Measurements from ENCODE around the gene COMMD6. TPM values are rescaled to one million over a fixed set of nuclear protein-coding genes. Genes with fewer than 3 reads are reported as not detected.

Gene COMMD6
- 161 and 171 TPM in 2 replicates for total RNA-seq (ENCODE audit: low replicate concordance)
- long read RNA-seq, partial matches to known transcripts = 5 of 11 reads
- long read RNA-seq, other reads (novel, unspliced or antisense) = 6 of 11 reads

DNA sequence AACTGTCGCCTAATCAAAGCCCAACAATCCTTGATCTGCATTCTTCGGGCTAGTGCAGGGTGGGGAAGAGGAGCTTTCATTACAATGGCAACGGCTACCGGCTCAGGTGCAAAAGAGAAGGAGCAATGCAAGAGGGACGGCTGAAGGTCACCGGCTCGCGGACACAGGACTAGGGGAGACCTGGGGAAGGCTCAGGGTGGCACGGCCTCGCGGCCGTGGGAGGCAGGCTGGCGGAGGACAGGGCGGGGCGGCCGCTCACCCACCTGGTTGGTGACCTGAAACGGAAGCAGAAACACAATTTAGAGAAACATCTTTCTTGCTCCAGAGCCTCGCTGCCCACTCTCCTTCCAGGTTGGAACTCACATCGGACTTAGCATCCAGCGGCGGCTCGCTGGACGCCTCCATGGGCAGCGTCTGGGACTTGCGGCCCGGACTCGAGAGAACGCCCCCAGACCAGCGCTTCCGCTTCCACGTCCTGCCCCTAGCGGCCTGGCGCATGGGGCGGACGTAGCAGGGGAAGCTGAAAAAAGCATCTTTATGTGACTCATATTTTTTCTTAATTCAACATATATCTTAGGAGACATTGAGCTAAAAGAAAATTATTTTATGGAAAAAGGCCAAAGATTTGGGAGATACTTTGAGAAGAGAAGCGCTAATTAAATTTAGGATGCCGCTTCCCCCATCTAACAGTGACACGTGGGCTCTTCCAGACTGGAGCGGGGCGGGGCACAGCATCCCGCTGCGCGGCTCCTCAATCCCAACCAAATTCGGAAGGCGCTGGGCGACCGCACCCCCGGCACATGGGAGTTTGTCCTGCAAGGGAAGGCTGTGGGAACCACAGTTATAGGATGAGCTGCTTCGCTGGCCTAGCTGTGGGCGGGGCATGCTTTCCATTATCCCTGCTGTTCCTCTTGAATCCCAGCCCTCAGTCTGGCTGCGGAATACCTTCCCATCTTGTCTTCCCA lies at the start of gene COMMD6:
COMMD6 (minus strand) TSS at position 441 of the 965 bp plus-strand sequence; CDS start at position 405, 36 bp downstream.
- H3K4me1 Mint-ChIP-seq (ENCODE audit: unreplicated experiment) = peaks cover 7% of the 10 kb centered on the region
- H3K27me3 Mint-ChIP-seq = no peaks in the 10 kb centered on the region
- no peaks in the 10 kb centered on the region for H3K36me3 Mint-ChIP-seq
- H3K9me3 Mint-ChIP-seq = peaks cover 5% of the 10 kb centered on the region
- TF ChIP-seq, protein P1, sequence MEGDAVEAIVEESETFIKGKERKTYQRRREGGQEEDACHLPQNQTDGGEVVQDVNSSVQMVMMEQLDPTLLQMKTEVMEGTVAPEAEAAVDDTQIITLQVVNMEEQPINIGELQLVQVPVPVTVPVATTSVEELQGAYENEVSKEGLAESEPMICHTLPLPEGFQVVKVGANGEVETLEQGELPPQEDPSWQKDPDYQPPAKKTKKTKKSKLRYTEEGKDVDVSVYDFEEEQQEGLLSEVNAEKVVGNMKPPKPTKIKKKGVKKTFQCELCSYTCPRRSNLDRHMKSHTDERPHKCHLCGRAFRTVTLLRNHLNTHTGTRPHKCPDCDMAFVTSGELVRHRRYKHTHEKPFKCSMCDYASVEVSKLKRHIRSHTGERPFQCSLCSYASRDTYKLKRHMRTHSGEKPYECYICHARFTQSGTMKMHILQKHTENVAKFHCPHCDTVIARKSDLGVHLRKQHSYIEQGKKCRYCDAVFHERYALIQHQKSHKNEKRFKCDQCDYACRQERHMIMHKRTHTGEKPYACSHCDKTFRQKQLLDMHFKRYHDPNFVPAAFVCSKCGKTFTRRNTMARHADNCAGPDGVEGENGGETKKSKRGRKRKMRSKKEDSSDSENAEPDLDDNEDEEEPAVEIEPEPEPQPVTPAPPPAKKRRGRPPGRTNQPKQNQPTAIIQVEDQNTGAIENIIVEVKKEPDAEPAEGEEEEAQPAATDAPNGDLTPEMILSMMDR (conservative IDR thresholded peaks at IDR 0.05) = peak; percentile 47
- peak; percentile 81 for DNase-seq (ENCODE audit: extremely low spot score, unreplicated experiment)
- H3K4me3 Mint-ChIP-seq = peak within 1 kb of the TSS; percentile 97
- peak within 1 kb of the TSS; percentile 88 for H3K27ac Mint-ChIP-seq

DNA sequence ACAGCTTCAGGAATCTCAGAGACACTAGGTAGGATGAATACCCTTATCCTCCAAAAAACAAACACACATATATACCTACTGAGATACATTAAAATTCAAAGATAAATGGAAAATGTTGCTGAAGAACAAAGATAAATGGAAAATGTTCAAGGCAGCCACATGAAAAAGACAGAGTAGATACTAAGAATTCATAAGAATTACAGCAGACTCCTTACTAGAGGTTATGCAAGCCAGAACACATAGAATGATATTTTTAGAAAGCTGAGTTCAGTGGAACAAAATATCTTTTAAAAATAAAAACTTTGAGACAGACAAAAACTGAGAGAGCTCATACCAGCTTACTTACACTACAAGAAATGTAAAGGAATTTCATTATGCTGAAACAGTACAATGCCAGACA lies 47.5 kb upstream of the COMMD6 start:
- Mint-ChIP-seq H3K27ac (no peak overlapping the region), H3K9me3 (peaks cover 7% of the 10 kb centered on the region), H3K4me3 (no peak overlapping the region), H3K36me3 (peaks cover 31% of the 10 kb centered on the region), H3K4me1 (ENCODE audit: unreplicated experiment) (no peaks in the 10 kb centered on the region), H3K27me3 (no peaks in the 10 kb centered on the region)
- DNase-seq (ENCODE audit: extremely low spot score, unreplicated experiment) = no peak
- TF ChIP-seq, protein P1 (conservative IDR thresholded peaks at IDR 0.05) = no peak

DNA sequence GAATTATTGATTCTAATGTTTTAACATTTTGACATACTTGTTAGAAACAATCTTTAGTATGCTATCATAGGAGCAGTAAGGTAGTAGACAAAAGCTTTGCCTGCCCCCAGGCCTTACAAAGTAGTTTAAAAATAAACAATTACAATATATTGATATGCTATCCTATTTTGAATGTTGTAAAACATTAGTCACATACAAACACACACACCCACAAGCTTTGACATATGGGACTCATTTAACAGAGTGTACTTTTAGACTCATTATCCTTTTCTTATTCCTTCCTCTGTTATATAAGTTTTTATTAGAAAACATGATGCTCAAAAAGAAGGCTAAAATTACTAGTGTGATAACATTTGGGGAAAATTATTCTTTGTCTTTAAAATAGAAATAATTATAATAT lies 45.5 kb upstream of the COMMD6 start:
- Mint-ChIP-seq H3K4me3 (no peak overlapping the region), H3K27me3 (no peaks in the 10 kb centered on the region), H3K9me3 (peaks cover 7% of the 10 kb centered on the region), H3K27ac (no peak overlapping the region), H3K36me3 (peaks cover 22% of the 10 kb centered on the region), H3K4me1 (ENCODE audit: unreplicated experiment) (no peaks in the 10 kb centered on the region)
- no peak for DNase-seq (ENCODE audit: extremely low spot score, unreplicated experiment)
- TF ChIP-seq, protein P1 (conservative IDR thresholded peaks at IDR 0.05) = no peak

DNA sequence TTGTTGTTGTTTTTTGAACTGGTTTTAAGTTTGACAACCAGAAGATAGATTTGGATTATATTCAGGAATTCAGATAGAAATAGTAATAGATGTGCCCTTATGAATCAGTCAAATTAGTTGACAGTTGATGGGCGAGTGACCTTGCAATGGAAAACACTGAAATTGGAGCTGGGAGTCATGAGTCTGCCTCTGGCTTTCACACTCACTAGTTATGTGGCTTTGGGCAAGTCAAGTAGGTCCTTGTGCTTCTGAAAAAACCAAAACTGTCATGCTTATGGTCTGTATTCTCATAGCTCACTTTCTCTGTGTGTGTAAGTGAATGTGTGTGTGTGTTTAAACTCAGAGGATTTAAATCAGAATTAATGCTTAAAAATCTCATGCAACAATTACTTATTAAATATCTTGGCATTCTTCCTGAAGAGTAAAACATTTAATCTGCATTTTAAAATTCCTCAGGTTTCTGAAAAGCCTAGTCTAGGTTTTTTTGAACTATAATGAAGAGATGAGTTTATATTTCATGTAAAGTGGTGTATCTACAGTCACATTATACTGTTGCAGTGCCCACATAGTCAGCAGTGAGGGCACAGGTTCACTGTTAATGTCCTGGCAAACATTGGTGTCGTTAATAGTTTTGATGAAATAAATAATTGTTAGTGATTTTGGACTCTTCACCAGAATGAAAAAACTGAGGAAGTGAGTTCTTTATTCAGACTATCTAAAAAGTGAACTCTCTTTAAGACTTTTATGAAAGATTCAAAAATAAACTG lies 44.4 kb upstream of the COMMD6 start:
- TF ChIP-seq, protein P1 (conservative IDR thresholded peaks at IDR 0.05) = no peak
- H3K9me3 Mint-ChIP-seq = peaks cover 7% of the 10 kb centered on the region
- no peak for DNase-seq (ENCODE audit: extremely low spot score, unreplicated experiment)
- no peaks in the 10 kb centered on the region for H3K27me3 Mint-ChIP-seq
- no peak overlapping the region for H3K27ac Mint-ChIP-seq
- H3K4me3 Mint-ChIP-seq = no peak overlapping the region
- no peaks in the 10 kb centered on the region for H3K4me1 Mint-ChIP-seq (ENCODE audit: unreplicated experiment)
- H3K36me3 Mint-ChIP-seq = peaks cover 19% of the 10 kb centered on the region

DNA sequence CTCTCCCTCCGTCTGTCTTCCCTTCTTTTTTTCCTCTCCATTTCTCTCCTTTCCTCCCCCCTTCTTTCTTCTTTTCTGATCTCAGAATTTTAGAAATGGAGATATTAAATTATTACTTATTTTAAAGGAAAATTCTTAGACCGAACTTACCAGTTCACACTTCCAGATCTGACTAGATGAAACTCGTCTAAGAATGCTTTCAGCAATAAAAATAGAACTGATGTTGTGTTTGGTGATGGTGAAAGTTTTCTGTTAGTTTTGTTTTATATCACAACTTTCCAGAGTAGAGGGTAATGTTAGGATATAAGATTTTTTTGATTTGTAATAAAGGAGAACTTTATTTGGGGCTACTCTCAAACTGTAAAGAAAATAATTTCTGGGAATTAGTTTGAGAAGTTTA lies 41.9 kb upstream of the COMMD6 start:
- Mint-ChIP-seq H3K27ac (no peak overlapping the region), H3K9me3 (peaks cover 3% of the 10 kb centered on the region), H3K27me3 (no peaks in the 10 kb centered on the region), H3K36me3 (peaks cover 26% of the 10 kb centered on the region), H3K4me1 (ENCODE audit: unreplicated experiment) (no peaks in the 10 kb centered on the region), H3K4me3 (no peak overlapping the region)
- no peak for DNase-seq (ENCODE audit: extremely low spot score, unreplicated experiment)
- TF ChIP-seq, protein P1 (conservative IDR thresholded peaks at IDR 0.05) = no peak
